GM12878 (cell line): ENCODE results near the gene USP54. TPM values are rescaled to one million over a fixed set of nuclear protein-coding genes. Genes with fewer than 3 reads are reported as not detected.

ENCODE experiments used
- ATAC-seq: fragments of 200-7000 bp; cut with Tn5 transposase; 3 replicates; pipeline ENCODE4 v1.9.1; 2020; ENCODE audit warnings: mild to moderate bottlenecking, moderate library complexity
- BruUV-seq: library from RNA; stranded (reverse); fragments of 400-500 nt; replicated peaks from 2 replicates; lab custom pipeline; 2021; lab: Mats Ljungman, UMichigan
- CTCF ChIA-PET: fragments of 300-600 bp; sonication (Branson Sonifier 250); formaldehyde crosslinking; extraction: SDS; loops from one replicate; lab custom pipeline; 2021; ENCODE audit warnings: inconsistent platforms; lab: Yijun Ruan, JAX
- POLR2A ChIA-PET: fragments of 350-600 bp; formaldehyde crosslinking; extraction: SDS; loops from one replicate; lab custom pipeline; 2021; ENCODE audit warnings: inconsistent platforms; lab: Charles Lee
- RAD21 ChIA-PET: fragments of 300-600 bp; sonication (Branson Sonifier 250); formaldehyde crosslinking; loops from one replicate; lab custom pipeline; 2023; ENCODE audit warnings: antibody characterized with exemption; ENCODE audit not compliant: unreplicated experiment; lab: Charles Lee
- SMC1A ChIA-PET: fragments of 300-600 bp; sonication (Branson Sonifier 250); formaldehyde crosslinking; loops from one replicate; lab custom pipeline; 2023; ENCODE audit not compliant: unreplicated experiment, uncharacterized antibody; lab: Charles Lee
- DNase-seq: peaks from one replicate; pipeline ENCODE4 v3.0.0-alpha.2; 2011; ENCODE audit warnings: low read depth, low spot score
- FAIRE-seq: peaks from 3 replicates; lab custom pipeline; 2011; peaks lifted over from hg19 to GRCh38; lab: Jason Lieb, UNC
- H2AFZ ChIP-seq: 2 replicates; pipeline ENCODE4 v1.6.0; 2011; ENCODE audit warnings: low read depth, low read length, control low read depth; ENCODE audit not compliant: control insufficient read depth
- H3K27ac ChIP-seq: 2 replicates; pipeline ENCODE4 v1.5.1; 2011; ENCODE audit warnings: control low read depth; ENCODE audit not compliant: control insufficient read depth, insufficient read depth
- H3K27me3 ChIP-seq, 2 experiments: replicated peaks in 1 of 2; 2 replicates each; pipeline versions ENCODE4 v1.6.0 to v1.6.1; 2011; ENCODE audit warnings: low read length in 1 of 2; ENCODE audit not compliant: control insufficient read depth in 2 of 2, insufficient read depth in 2 of 2
- H3K36me3 ChIP-seq, 2 experiments: 2 replicates each; pipeline ENCODE4 v1.5.1; 2011; ENCODE audit warnings: low read length in 1 of 2; ENCODE audit not compliant: control insufficient read depth in 2 of 2, insufficient read depth in 2 of 2
- H3K4me1 ChIP-seq: 2 replicates; pipeline ENCODE4 v1.6.1; 2011; ENCODE audit warnings: mild to moderate bottlenecking, low read length, moderate library complexity, mixed read lengths; ENCODE audit not compliant: control insufficient read depth, insufficient read depth
- H3K4me2 ChIP-seq: 2 replicates; pipeline ENCODE4 v1.6.0; 2011; ENCODE audit warnings: control low read depth; ENCODE audit not compliant: control insufficient read depth, insufficient read depth
- H3K4me3 ChIP-seq: fragments of 200-600 bp; sonication (generic); 2 replicates; pipeline ENCODE4 v1.5.1; 2016
- H3K79me2 ChIP-seq: 2 replicates; pipeline ENCODE4 v1.6.0; 2011; ENCODE audit warnings: low read length; ENCODE audit not compliant: control insufficient read depth, insufficient read depth
- H3K9ac ChIP-seq: 2 replicates; pipeline ENCODE4 v1.8.0; 2011; ENCODE audit warnings: low read length, control low read depth, mixed read lengths; ENCODE audit not compliant: control insufficient read depth, insufficient read depth
- H3K9me3 ChIP-seq: replicated peaks from 3 replicates; pipeline ENCODE4 v1.5.1; 2011; ENCODE audit warnings: mild to moderate bottlenecking, low read length; ENCODE audit not compliant: control insufficient read depth, insufficient read depth
- H4K20me1 ChIP-seq: 2 replicates; pipeline ENCODE4 v1.6.0; 2011; ENCODE audit not compliant: control insufficient read depth, insufficient read depth
- CEBPB ChIP-seq, 2 experiments: fragments of 150-350 bp in 1 of 2; IDR thresholded peaks; 2 replicates each; pipeline ENCODE4 v1.6.1; 2012 to 2014; ENCODE audit warnings: low read depth in 2 of 2, low read length in 2 of 2, borderline replicate concordance in 1 of 2, inconsistent platforms in 1 of 2
- CHD4 ChIP-seq: fragments of 200-600 bp; sonication (generic); IDR thresholded peaks from 2 replicates; pipeline ENCODE4 v1.6.1; 2016; ENCODE audit warnings: mild to moderate bottlenecking
- EED ChIP-seq: sonication (generic); IDR thresholded peaks from 2 replicates; pipeline ENCODE4 v1.6.1; 2016; ENCODE audit warnings: antibody characterized with exemption, low read depth
- MYC ChIP-seq: IDR thresholded peaks from 2 replicates; pipeline ENCODE4 v1.6.1; 2011; ENCODE audit warnings: mild to moderate bottlenecking, low read length, moderate library complexity, inconsistent platforms; ENCODE audit not compliant: insufficient read depth, insufficient replicate concordance, insufficient read length, severe bottlenecking
- PAX8 ChIP-seq: fragments of 450-650 bp; IDR thresholded peaks from 2 replicates; pipeline ENCODE4 v1.6.1; 2017; ENCODE audit warnings: mild to moderate bottlenecking, moderate library complexity
- POLR2AphosphoS2 ChIP-seq: IDR thresholded peaks from 2 replicates; pipeline ENCODE4 v1.6.1; 2011; ENCODE audit warnings: low read depth, mild to moderate bottlenecking, low read length, improper control_type of control experiment, moderate library complexity
- RAD51 ChIP-seq: fragments of 450-650 bp; IDR thresholded peaks from 2 replicates; pipeline ENCODE4 v1.6.1; 2016; ENCODE audit warnings: moderate library complexity, mild to moderate bottlenecking, inconsistent platforms
- SREBF1 ChIP-seq: IDR thresholded peaks from 2 replicates; pipeline ENCODE4 v1.6.1; 2012; ENCODE audit warnings: mild to moderate bottlenecking, low read length
- STAT1 ChIP-seq: fragments of 450-650 bp; conservative IDR thresholded peaks from 2 replicates; pipeline ENCODE4 v1.6.1; 2014; ENCODE audit warnings: antibody characterized with exemption, mild to moderate bottlenecking
- SUZ12 ChIP-seq: fragments of 200-600 bp; sonication (generic); IDR thresholded peaks from one replicate; pipeline ENCODE4 v1.6.1; 2018; ENCODE audit warnings: antibody characterized with exemption, mild to moderate bottlenecking; ENCODE audit not compliant: unreplicated experiment
- WGBS: methylation state at CpG from one replicate; pipeline ENCODE4 v1.1.6; 2016; ENCODE audit warnings: low lambda C conversion rate; ENCODE audit not compliant: insufficient replicate concordance, insufficient coverage; ENCODE audit errors: missing lambda C conversion rate; 5-methylcytosine and 5-hydroxymethylcytosine counted together
- in situ Hi-C: fragments of 300-500 bp; cut with MboI; formaldehyde crosslinking; loops from 9 replicates; pipeline ENCODE4 v1.14.3; 2018; ENCODE audit warnings: mixed read lengths
- intact Hi-C: fragments of 100-400 bp; cut with micrococcal nuclease; formaldehyde crosslinking; loops from one replicate; pipeline ENCODE4 v1.14.2; 2022; ENCODE audit not compliant: unreplicated experiment
- polyA plus RNA-seq, 11 experiments: library from polyadenylated mRNA; depleted of rRNA in 4 of 11; unstranded in 6 of 11; stranded (reverse) in 5 of 11; fragments of >200 nt; fragmentation: Nextera tagmentation in 4 of 11; fragmentation: Illumina TruSeq in 1 of 11; extraction: Ambion mirVana in 4 of 11; extraction: Trizol in 1 of 11; gene quantifications; 1 replicate in 1 of 11; 2 replicates in 10 of 11; pipeline versions ENCODE4 v1.2.1 to v1.2.3, GENCODE V29; 2011 to 2016; ENCODE audit warnings: inconsistent platforms in 2 of 11, missing spikeins in 2 of 11, low read depth in 1 of 11
- total RNA-seq, 4 experiments: library from RNA; depleted of rRNA in 3 of 4; stranded (reverse); fragments of >200 nt in 3 of 4; fragmentation: Illumina TruSeq in 1 of 4; extraction: Trizol in 1 of 4; gene quantifications; 2 replicates each; pipeline versions ENCODE4 v1.2.1 to v1.2.3, GENCODE V29; 2013 to 2021
- TF ChIP-seq, protein P1 (sequence below): fragments of 450-650 bp; IDR thresholded peaks from 2 replicates; pipeline ENCODE4 v1.6.1; 2016; ENCODE audit warnings: mild to moderate bottlenecking, moderate library complexity, borderline replicate concordance
- TF ChIP-seq, protein P2 (sequence below): IDR thresholded peaks from 2 replicates; pipeline ENCODE4 v1.6.1; 2012; ENCODE audit warnings: low read depth, low read length, improper control_type of control experiment

USP54 gene
- total and polyA plus RNA-seq, 10 of the 15 experiments (the other 5 are each of a cell fraction or from before 2014, with no cell fraction given), result 0.93 to 10.5 (median 5.5) TPM

DNA sequence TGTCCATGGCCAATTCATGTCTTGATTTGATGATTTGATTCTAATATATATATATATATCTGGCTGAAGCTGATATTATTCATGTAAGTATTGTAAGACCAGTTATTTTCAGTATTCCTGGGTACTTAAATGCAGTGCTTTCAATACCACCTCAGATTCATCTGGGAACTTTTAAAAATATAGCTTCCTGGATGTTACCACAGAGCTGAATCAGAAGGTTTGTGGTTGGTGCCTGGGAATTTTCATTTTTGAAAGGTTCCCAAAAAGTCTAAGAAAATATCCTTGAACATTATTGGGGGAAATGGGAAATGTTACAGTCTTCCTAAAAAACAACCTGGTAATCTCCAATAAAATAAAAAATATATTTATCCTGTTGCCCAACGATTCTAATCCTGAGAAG lies 84.7 kb downstream of the USP54 start:
- no peak overlapping the region for H2AFZ ChIP-seq
- no peaks in the 10 kb centered on the region for H3K79me2 ChIP-seq
- in situ Hi-C loops, result no loop called here
- 41% methylated on average over 1 of the region's 1 CpG for WGBS
- ChIA-PET RAD21 (no interaction called here), SMC1A (interaction anchor here (0.7 to 1.4 kb wide), 2 partner anchors 13 to 23 kb away, joined by 3 to 5 read pairs; no protein-coding TSS in a partner anchor), CTCF (no interaction called here), POLR2A (interaction anchor here (0.9 to 1.0 kb wide), 2 partner anchors 9 to 253 kb away, joined by 3 to 4 read pairs; no protein-coding TSS in a partner anchor)
- H3K4me1 ChIP-seq, result peaks cover 6% of the 10 kb centered on the region
- H4K20me1 ChIP-seq, result no peaks in the 10 kb centered on the region
- no peak overlapping the region for H3K4me2 ChIP-seq
- intact Hi-C loops, result no loop called here
- no peaks in the 10 kb centered on the region for H3K27me3 ChIP-seq
- no peak for TF ChIP-seq PAX8
- TF ChIP-seq, protein P1, sequence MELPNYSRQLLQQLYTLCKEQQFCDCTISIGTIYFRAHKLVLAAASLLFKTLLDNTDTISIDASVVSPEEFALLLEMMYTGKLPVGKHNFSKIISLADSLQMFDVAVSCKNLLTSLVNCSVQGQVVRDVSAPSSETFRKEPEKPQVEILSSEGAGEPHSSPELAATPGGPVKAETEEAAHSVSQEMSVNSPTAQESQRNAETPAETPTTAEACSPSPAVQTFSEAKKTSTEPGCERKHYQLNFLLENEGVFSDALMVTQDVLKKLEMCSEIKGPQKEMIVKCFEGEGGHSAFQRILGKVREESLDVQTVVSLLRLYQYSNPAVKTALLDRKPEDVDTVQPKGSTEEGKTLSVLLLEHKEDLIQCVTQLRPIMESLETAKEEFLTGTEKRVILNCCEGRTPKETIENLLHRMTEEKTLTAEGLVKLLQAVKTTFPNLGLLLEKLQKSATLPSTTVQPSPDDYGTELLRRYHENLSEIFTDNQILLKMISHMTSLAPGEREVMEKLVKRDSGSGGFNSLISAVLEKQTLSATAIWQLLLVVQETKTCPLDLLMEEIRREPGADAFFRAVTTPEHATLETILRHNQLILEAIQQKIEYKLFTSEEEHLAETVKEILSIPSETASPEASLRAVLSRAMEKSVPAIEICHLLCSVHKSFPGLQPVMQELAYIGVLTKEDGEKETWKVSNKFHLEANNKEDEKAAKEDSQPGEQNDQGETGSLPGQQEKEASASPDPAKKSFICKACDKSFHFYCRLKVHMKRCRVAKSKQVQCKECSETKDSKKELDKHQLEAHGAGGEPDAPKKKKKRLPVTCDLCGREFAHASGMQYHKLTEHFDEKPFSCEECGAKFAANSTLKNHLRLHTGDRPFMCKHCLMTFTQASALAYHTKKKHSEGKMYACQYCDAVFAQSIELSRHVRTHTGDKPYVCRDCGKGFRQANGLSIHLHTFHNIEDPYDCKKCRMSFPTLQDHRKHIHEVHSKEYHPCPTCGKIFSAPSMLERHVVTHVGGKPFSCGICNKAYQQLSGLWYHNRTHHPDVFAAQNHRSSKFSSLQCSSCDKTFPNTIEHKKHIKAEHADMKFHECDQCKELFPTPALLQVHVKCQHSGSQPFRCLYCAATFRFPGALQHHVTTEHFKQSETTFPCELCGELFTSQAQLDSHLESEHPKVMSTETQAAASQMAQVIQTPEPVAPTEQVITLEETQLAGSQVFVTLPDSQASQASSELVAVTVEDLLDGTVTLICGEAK, result no peak
- H3K27ac ChIP-seq, result no peak overlapping the region
- no TSS peak for BruUV-seq
- H3K9me3 ChIP-seq, result no peaks in the 10 kb centered on the region
- ATAC-seq, result no peak
- H3K9ac ChIP-seq, result no peak overlapping the region
- no peak for FAIRE-seq
- no peak for DNase-seq
- no peaks in the 10 kb centered on the region; a peak in 1 of 4 replicates for H3K36me3 ChIP-seq
- no peak overlapping the region for H3K4me3 ChIP-seq

DNA sequence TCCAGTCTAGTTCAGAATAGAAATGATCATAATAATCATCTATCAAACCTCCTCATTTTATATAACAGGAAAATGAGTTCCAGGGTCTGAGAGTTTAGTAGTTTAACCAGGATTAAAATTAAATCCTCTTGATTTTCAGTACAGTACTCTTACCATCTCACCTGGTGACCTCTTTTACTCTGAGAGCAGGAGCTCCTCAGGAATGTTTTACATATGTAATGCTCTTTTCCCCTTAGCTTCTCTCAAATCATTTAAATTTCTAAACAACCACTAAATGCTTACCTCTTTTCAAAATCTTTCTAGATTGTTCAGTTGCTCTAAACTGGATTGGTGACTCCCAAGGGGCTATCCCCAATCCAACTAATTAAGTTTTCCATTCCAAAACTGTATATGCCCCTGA lies 85.1 kb downstream of the USP54 start:
- ChIA-PET CTCF (no interaction called here), POLR2A (interaction anchor here (0.9 to 1.0 kb wide), 2 partner anchors 9 to 253 kb away, joined by 3 to 4 read pairs; no protein-coding TSS in a partner anchor)
- TF ChIP-seq STAT1, result no peak
- TF ChIP-seq CHD4, result no peak
- TF ChIP-seq POLR2AphosphoS2, result no peak
- TF ChIP-seq MYC, result no peak
- no peak for TF ChIP-seq SREBF1
- no peak for TF ChIP-seq SUZ12
- TF ChIP-seq, protein P2, sequence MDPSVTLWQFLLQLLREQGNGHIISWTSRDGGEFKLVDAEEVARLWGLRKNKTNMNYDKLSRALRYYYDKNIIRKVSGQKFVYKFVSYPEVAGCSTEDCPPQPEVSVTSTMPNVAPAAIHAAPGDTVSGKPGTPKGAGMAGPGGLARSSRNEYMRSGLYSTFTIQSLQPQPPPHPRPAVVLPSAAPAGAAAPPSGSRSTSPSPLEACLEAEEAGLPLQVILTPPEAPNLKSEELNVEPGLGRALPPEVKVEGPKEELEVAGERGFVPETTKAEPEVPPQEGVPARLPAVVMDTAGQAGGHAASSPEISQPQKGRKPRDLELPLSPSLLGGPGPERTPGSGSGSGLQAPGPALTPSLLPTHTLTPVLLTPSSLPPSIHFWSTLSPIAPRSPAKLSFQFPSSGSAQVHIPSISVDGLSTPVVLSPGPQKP, result no peak
- no peak for TF ChIP-seq EED
- TF ChIP-seq RAD51, result no peak
- TF ChIP-seq CEBPB (IDR thresholded peaks at IDR 0.05; ENCODE audit: borderline replicate concordance in 1 of 2, low read depth in 2 of 2, low read length in 2 of 2), result no peak

More for the DNA sequence above, 85.1 kb downstream of the USP54 start:
- Histone ChIP-seq H3K4me1 (peaks cover 10% of the 10 kb centered on the region), H4K20me1 (no peaks in the 10 kb centered on the region), H3K79me2 (no peaks in the 10 kb centered on the region), H2AFZ (no peak overlapping the region), H3K4me2 (no peak overlapping the region), H3K4me3 (no peak overlapping the region), H3K27ac (no peak overlapping the region), H3K9me3 (no peaks in the 10 kb centered on the region), H3K36me3 (no peaks in the 10 kb centered on the region; a peak in 1 of 4 replicates), H3K9ac (no peak overlapping the region), H3K27me3 (no peaks in the 10 kb centered on the region)
- SMC1A ChIA-PET, result interaction anchor here (0.7 to 1.4 kb wide), 2 partner anchors 13 to 24 kb away, joined by 3 to 5 read pairs; no protein-coding TSS in a partner anchor
- FAIRE-seq (no peak), ATAC-seq (no peak), DNase-seq (no peak)
- BruUV-seq, result no TSS peak
- intact Hi-C loops, result no loop called here
- RAD21 ChIA-PET, result no interaction called here
- in situ Hi-C loops, result no loop called here
